Activated CD4-positive, CD25-positive, alpha-beta regulatory T cell treated with anti-CD3 and anti-CD28 coated beads, Interleukin-2, amount 50 U/mL, for 16 hours (primary cell): ENCODE measurements around the gene LRP1B.
"Not testable (repeated sequence)": the region's sequence is repeated elsewhere in the genome, so short reads cannot be mapped to it uniquely, and the experiment has no call there.

Experiments
- DNase-seq: peaks from one replicate; pipeline ENCODE4 v3.0.0-alpha.2; 2020; ENCODE audit warnings: low read depth, low spot score

LRP1B gene

GRCh38 chr2:141317986-141318385 lies 812.8 kb downstream of the LRP1B start:
- DNase-seq, result no peak

- DNase-seq, result no peak
Measured at GRCh38 chr2:141316606-141317005, 814.2 kb downstream of the LRP1B start.

GRCh38 chr2:141316103-141316502 lies 814.7 kb downstream of the LRP1B start:
- DNase-seq, result no peak

- DNase-seq, result no peak
Measured at GRCh38 chr2:141313972-141314371, 816.8 kb downstream of the LRP1B start.

- DNase-seq, result no peak
Measured at GRCh38 chr2:141311430-141311829, 819.4 kb downstream of the LRP1B start.

- no peak for DNase-seq
Measured at GRCh38 chr2:141306368-141306767, 824.4 kb downstream of the LRP1B start.

- no peak for DNase-seq
Measured at GRCh38 chr2:141301551-141301950, 829.3 kb downstream of the LRP1B start.

- DNase-seq, result no peak
Measured at GRCh38 chr2:141280037-141280436, 850.8 kb downstream of the LRP1B start.

- no peak for DNase-seq
Measured at GRCh38 chr2:141271346-141271745, 859.5 kb downstream of the LRP1B start.

- DNase-seq, result no peak
Measured at GRCh38 chr2:141264848-141265247, 866.0 kb downstream of the LRP1B start.

- DNase-seq, result no peak
Measured at GRCh38 chr2:141260911-141261310, 869.9 kb downstream of the LRP1B start.

GRCh38 chr2:141259683-141260082 lies 871.1 kb downstream of the LRP1B start:
- no peak for DNase-seq

- no peak for DNase-seq
Measured at GRCh38 chr2:141242008-141242407, 888.8 kb downstream of the LRP1B start.

GRCh38 chr2:141226560-141226959 lies 904.3 kb downstream of the LRP1B start:
- DNase-seq, result no peak

GRCh38 chr2:141207036-141207385 lies 923.8 kb downstream of the LRP1B start:
- no peak for DNase-seq

- no peak for DNase-seq
Measured at GRCh38 chr2:141201016-141201565, 929.7 kb downstream of the LRP1B start.

GRCh38 chr2:141200191-141200590 lies 930.6 kb downstream of the LRP1B start:
- DNase-seq, result no peak

GRCh38 chr2:141199711-141200110 lies 931.1 kb downstream of the LRP1B start:
- no peak for DNase-seq

GRCh38 chr2:141195087-141195486 lies 935.7 kb downstream of the LRP1B start:
- DNase-seq, result no peak

- DNase-seq, result no peak
Measured at GRCh38 chr2:141187075-141187439, 943.8 kb downstream of the LRP1B start.

GRCh38 chr2:141186413-141187074 lies 944.3 kb downstream of the LRP1B start:
- DNase-seq, result no peak

- no peak for DNase-seq
Measured at GRCh38 chr2:141182246-141182645, 948.6 kb downstream of the LRP1B start.

- not testable (repeated sequence) for DNase-seq
Measured at GRCh38 chr2:141169117-141169516, 961.7 kb downstream of the LRP1B start.

GRCh38 chr2:141162314-141162713 lies 968.5 kb downstream of the LRP1B start:
- DNase-seq, result no peak
